GM10266 (cell line): ENCODE results near the gene PDE4A.

Experiments used
- DNase-seq: peaks from one replicate; pipeline ENCODE4 v3.0.0; 2012; ENCODE audit errors: extremely low spot score
- CTCF ChIP-seq: IDR thresholded peaks from 2 replicates; pipeline ENCODE4 v1.5.1; 2012; ENCODE audit warnings: mild to moderate bottlenecking, low read depth; ENCODE audit not compliant: control insufficient read depth, insufficient read depth; ENCODE audit errors: missing control alignments

Gene PDE4A

GRCh38 chr19:10416380-10417257 lies 3.7 kb upstream of the PDE4A start:
- DNase-seq = peak; percentile 93
- TF ChIP-seq CTCF = peak; percentile 82

- TF ChIP-seq CTCF = no peak
- no peak for DNase-seq
Observed at GRCh38 chr19:10417541-10418234, 2.6 kb upstream of the PDE4A start.

- no peak for DNase-seq
Observed at GRCh38 chr19:10418235-10418484, 2.2 kb upstream of the PDE4A start.

GRCh38 chr19:10418485-10419199 lies 1.7 kb upstream of the PDE4A start:
- DNase-seq = peak; percentile 59

More at GRCh38 chr19:10418235-10418484, 2.2 kb upstream of the PDE4A start:
- TF ChIP-seq CTCF = no peak

GRCh38 chr19:10419200-10419645 lies 1.1 kb upstream of the PDE4A start:
- peak; percentile 53 for DNase-seq
- TF ChIP-seq CTCF = peak; percentile 20

More at GRCh38 chr19:10418485-10419199, 1.7 kb upstream of the PDE4A start:
- TF ChIP-seq CTCF = peak; percentile 22

GRCh38 chr19:10419646-10420443 lies 493 bp upstream of the PDE4A start:
- peak; percentile 85 for DNase-seq
- TF ChIP-seq CTCF = no peak
